SK-N-SH treated with all-trans-retinoic acid at 6 μM for 48 hours (cell line): ENCODE measurements around the gene VEGFC.

Experiments
- ARNTL ChIP-seq: fragments of 450-650 bp; formaldehyde crosslinking; IDR thresholded peaks from 2 replicates; pipeline ENCODE4 v1.5.0; 2020; ENCODE audit warnings: low read depth, mild to moderate bottlenecking, moderate library complexity, borderline replicate concordance
- CREB5 ChIP-seq: fragments of 250-450 bp; sonication (Bioruptor Pico); IDR thresholded peaks from 2 replicates; pipeline ENCODE4 v1.5.1; 2020; ENCODE audit warnings: low read depth, mild to moderate bottlenecking, moderate library complexity
- CSDC2 ChIP-seq: fragments of 250-450 bp; sonication (Bioruptor Pico); IDR thresholded peaks from 2 replicates; pipeline ENCODE4 v1.5.0; 2020; ENCODE audit warnings: mild to moderate bottlenecking, moderate library complexity
- PATZ1 ChIP-seq: fragments of 250-450 bp; sonication (Bioruptor Pico); IDR thresholded peaks from 2 replicates; pipeline ENCODE4 v1.8.0; 2020; ENCODE audit warnings: mild to moderate bottlenecking, moderate library complexity, borderline replicate concordance
- ZNF70 ChIP-seq: fragments of 450-650 bp; formaldehyde crosslinking; IDR thresholded peaks from 2 replicates; pipeline ENCODE4 v1.5.0; 2020; ENCODE audit warnings: mild to moderate bottlenecking, moderate library complexity

- TF ChIP-seq PATZ1 (no peak), ARNTL (CRISPR knock-in tag) (no peak), CREB5 (CRISPR knock-in tag) (no peak), ZNF70 (CRISPR knock-in tag) (no peak), CSDC2 (CRISPR knock-in tag) (no peak)
Measured at GRCh38 chr4:176778063-176778462, 14.7 kb downstream of the VEGFC start.
